Liver (tissue), 9 donors: ENCODE data around the gene PWWP2B. TPM values are rescaled to one million over a fixed set of nuclear protein-coding genes. Genes with fewer than 3 reads are reported as not detected.
A peak's percentile ranks its signal among the peaks of the same experiment; 100 is the strongest.

Experiments
- DNase-seq: peaks from one replicate; pipeline ENCODE4 v3.0.0-alpha.2; 2017; ENCODE audit warnings: low spot score
- H3K27ac ChIP-seq, 2 donors: one replicate each; pipeline ENCODE4 v1.7.0; 2013; ENCODE audit warnings: inconsistent platforms in 2 of 2, low read length in 2 of 2, control low read depth in 1 of 2, low read depth in 1 of 2, mild to moderate bottlenecking in 1 of 2
- H3K27me3 ChIP-seq, 4 donors: one replicate each; pipeline versions ENCODE4 v1.6.1 to v1.7.0; 2013; ENCODE audit warnings: low read length in 3 of 4, inconsistent platforms in 1 of 4, mild to moderate bottlenecking in 1 of 4, moderate library complexity in 1 of 4; ENCODE audit not compliant: control insufficient read depth in 4 of 4, insufficient read depth in 4 of 4
- H3K36me3 ChIP-seq, 4 donors: one replicate each; pipeline versions ENCODE4 v1.6.1 to v1.7.0; 2013; ENCODE audit warnings: low read length in 3 of 4, mild to moderate bottlenecking in 3 of 4, low read depth in 1 of 4, moderate library complexity in 1 of 4; ENCODE audit not compliant: control insufficient read depth in 4 of 4, insufficient read depth in 3 of 4
- H3K4me1 ChIP-seq, 4 donors: one replicate each; pipeline versions ENCODE4 v1.6.1 to v1.7.0; 2013; ENCODE audit warnings: low read length in 3 of 4, mild to moderate bottlenecking in 3 of 4, moderate library complexity in 1 of 4; ENCODE audit not compliant: control insufficient read depth in 4 of 4, insufficient read depth in 4 of 4
- H3K4me3 ChIP-seq, 3 donors: one replicate each; pipeline versions ENCODE4 v1.6.1 to v1.7.0; 2013; ENCODE audit warnings: low read length in 3 of 3, control low read depth in 1 of 3, low read depth in 1 of 3, mild to moderate bottlenecking in 1 of 3
- H3K9ac ChIP-seq, 2 donors: one replicate each; pipeline ENCODE4 v1.7.0; 2013; ENCODE audit warnings: low read length in 2 of 2, mild to moderate bottlenecking in 2 of 2, moderate library complexity in 2 of 2, control low read depth in 1 of 2, low read depth in 1 of 2
- H3K9me3 ChIP-seq, 4 donors: one replicate each; pipeline versions ENCODE4 v1.6.1 to v1.7.0; 2013; ENCODE audit warnings: low read length in 3 of 4; ENCODE audit not compliant: control insufficient read depth in 4 of 4
- ATF3 ChIP-seq: IDR thresholded peaks from 2 replicates; pipeline ENCODE4 v1.6.1; 2016; ENCODE audit warnings: antibody characterized with exemption
- CTCF ChIP-seq: fragments of 150-350 bp; IDR thresholded peaks from 2 replicates; pipeline ENCODE4 v1.5.1; 2017; ENCODE audit warnings: improper control_type of control experiment, low read depth, low read length; ENCODE audit not compliant: missing input control
- FOXA1 ChIP-seq: IDR thresholded peaks from 2 replicates; pipeline ENCODE4 v1.6.1; 2016; ENCODE audit warnings: antibody characterized with exemption
- FOXA2 ChIP-seq: IDR thresholded peaks from 2 replicates; pipeline ENCODE4 v1.6.1; 2016; ENCODE audit warnings: antibody characterized with exemption
- GABPA ChIP-seq, 2 donors: IDR thresholded peaks in 1 of 2; conservative IDR thresholded peaks in 1 of 2; 2 replicates each; pipeline ENCODE4 v1.6.1; 2016; ENCODE audit warnings: antibody characterized with exemption in 2 of 2, mild to moderate bottlenecking in 1 of 2, moderate library complexity in 1 of 2
- HNF4A ChIP-seq, 2 donors: conservative IDR thresholded peaks; 2 replicates each; pipeline ENCODE4 v1.6.1; 2016; ENCODE audit warnings: antibody characterized with exemption in 2 of 2, mild to moderate bottlenecking in 2 of 2
- JUND ChIP-seq, 2 donors: IDR thresholded peaks; 2 replicates each; pipeline ENCODE4 v1.6.1; 2016; ENCODE audit warnings: antibody characterized with exemption in 2 of 2
- NR2F2 ChIP-seq: IDR thresholded peaks from 2 replicates; pipeline ENCODE4 v1.6.1; 2016; ENCODE audit warnings: antibody characterized with exemption
- RAD21 ChIP-seq, 2 donors: IDR thresholded peaks; 2 replicates each; pipeline ENCODE4 v1.6.1; 2016; ENCODE audit warnings: antibody characterized with exemption in 2 of 2, mild to moderate bottlenecking in 2 of 2
- RXRA ChIP-seq, 2 donors: IDR thresholded peaks; 2 replicates each; pipeline ENCODE4 v1.6.1; 2017 to 2018; ENCODE audit warnings: antibody characterized with exemption in 2 of 2, mild to moderate bottlenecking in 1 of 2
- SP1 ChIP-seq: IDR thresholded peaks from 2 replicates; pipeline ENCODE4 v1.6.1; 2018; ENCODE audit warnings: antibody characterized with exemption, mild to moderate bottlenecking
- TAF1 ChIP-seq: conservative IDR thresholded peaks from 2 replicates; pipeline ENCODE4 v1.6.1; 2016; ENCODE audit warnings: antibody characterized with exemption, mild to moderate bottlenecking
- YY1 ChIP-seq: IDR thresholded peaks from 2 replicates; pipeline ENCODE4 v1.6.1; 2016; ENCODE audit warnings: antibody characterized with exemption, mild to moderate bottlenecking
- WGBS: extraction: QIAGEN DNeasy Blood & Tissue Kit; methylation state at CpG from one replicate; pipeline ENCODE4 v1.1.7; 2013; 5-methylcytosine and 5-hydroxymethylcytosine counted together
- polyA plus RNA-seq, 2 donors: library from polyadenylated mRNA; stranded (reverse) in 1 of 2; unstranded in 1 of 2; fragments of 200-250 nt in 1 of 2; fragments of >200 nt in 1 of 2; fragmentation: Nextera tagmentation in 1 of 2; extraction: Ambion mirVana in 1 of 2; gene quantifications; one replicate each; pipeline versions ENCODE4 v1.2.1 to v1.2.3, GENCODE V29; 2013 to 2015
- total RNA-seq, 2 donors: library from RNA; depleted of rRNA; stranded (reverse); fragments of >200 nt; gene quantifications; one replicate each; pipeline ENCODE4 v1.2.3, GENCODE V29; 2014
- TF ChIP-seq, protein P1 (sequence below): IDR thresholded peaks from 2 replicates; pipeline ENCODE4 v1.6.1; 2016; ENCODE audit warnings: antibody characterized with exemption, mild to moderate bottlenecking
- TF ChIP-seq, protein P2 (sequence below): IDR thresholded peaks from 2 replicates; pipeline ENCODE4 v1.6.1; 2016; ENCODE audit warnings: antibody characterized with exemption
- donor health status: healthy.
- donor health status: healthy.
- donor health status: healthy.
- donor health status: healthy.
- donor health status: healthy.

Gene PWWP2B
- total and polyA plus RNA-seq, 4 donors, result 0.75 to 4.2 (median 3.6) TPM

- no peak overlapping the region for H3K9ac ChIP-seq
- no peak overlapping the region for H3K4me3 ChIP-seq
- 82% methylated on average over 12 of the region's 12 CpGs for WGBS
- H3K9me3 ChIP-seq, result no peaks in the 10 kb centered on the region
- no peak for DNase-seq
- H3K4me1 ChIP-seq, result peaks cover 5 to 18% (median 10%) of the 10 kb centered on the region in 4 donors
- H3K27ac ChIP-seq, result peak overlapping the region; percentile 82 to 85
- TF ChIP-seq CTCF, result no peak
- H3K36me3 ChIP-seq, result no peaks in the 10 kb centered on the region
- no peaks in the 10 kb centered on the region for H3K27me3 ChIP-seq
Measured at GRCh38 chr10:132394936-132395703, 1.9 kb upstream of the PWWP2B start.

DNA sequence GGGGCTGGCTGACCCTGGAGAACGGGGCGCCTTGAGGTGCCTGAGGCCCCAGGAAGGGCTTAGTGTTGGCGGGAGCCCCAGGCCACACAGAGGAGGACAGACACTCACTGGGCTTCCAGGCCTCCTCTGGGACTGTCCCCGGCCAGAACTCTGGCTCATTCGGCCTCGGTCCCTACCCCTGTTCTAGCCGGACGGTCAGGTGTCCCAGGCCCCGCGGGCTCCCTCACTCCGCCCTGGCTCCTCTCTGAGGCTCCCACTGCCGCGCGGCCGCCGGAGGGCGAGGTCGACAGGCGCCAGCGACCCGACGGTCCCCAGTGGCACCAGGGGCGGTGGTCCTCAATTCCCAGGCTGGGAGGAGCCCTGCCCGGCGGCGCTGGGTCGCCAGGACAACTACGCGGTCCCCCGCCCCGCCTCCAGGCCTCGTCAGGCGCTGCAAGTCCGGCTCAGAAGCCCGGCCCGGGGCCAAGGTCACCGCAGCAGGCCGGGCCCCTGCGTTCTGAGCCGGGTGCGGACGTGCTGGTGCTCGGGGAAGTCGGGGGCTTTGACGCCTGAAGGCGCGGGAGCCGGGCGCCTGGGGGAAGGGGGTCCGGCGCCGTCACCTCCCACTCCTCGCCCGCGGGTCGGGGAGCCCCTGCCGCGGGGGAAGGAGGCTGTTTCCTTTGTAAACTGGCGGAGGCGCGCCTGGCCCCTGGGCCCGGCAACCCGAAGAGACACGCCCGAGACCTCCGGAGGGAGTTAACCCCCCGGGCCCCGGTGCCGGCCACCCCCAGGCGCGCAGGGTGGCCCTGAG, 1.1 kb upstream of the PWWP2B start:
- Histone ChIP-seq H3K4me3 (peak overlapping the region; percentile 9 to 84 (median 11)), H3K9me3 (no peaks in the 10 kb centered on the region), H3K9ac (peak overlapping the region in 1 of 2 donors; percentile 50), H3K27ac (peak overlapping the region; percentile 82 to 85), H3K27me3 (no peaks in the 10 kb centered on the region), H3K36me3 (no peaks in the 10 kb centered on the region), H3K4me1 (peaks cover 5 to 25% (median 10%) of the 10 kb centered on the region in 4 donors)
- DNase-seq, result peak; percentile 69
- 6% methylated on average over 71 of the region's 71 CpGs for WGBS
- TF ChIP-seq ATF3 (no peak), YY1 (no peak), NR2F2 (no peak), RXRA (IDR thresholded peaks at IDR 0.05) (no peak), TAF1 (no peak), SP1 (peak; percentile 49), JUND (IDR thresholded peaks at IDR 0.05) (no peak), HNF4A (conservative IDR thresholded peaks at IDR 0.05) (peak in 1 of 2 donors; percentile 34), FOXA1 (no peak), FOXA2 (no peak), RAD21 (IDR thresholded peaks at IDR 0.05) (no peak), GABPA (IDR thresholded peaks at IDR 0.05 in 1 of 2, conservative IDR thresholded peaks at IDR 0.05 in 1 of 2) (no peak)

- H3K27me3 ChIP-seq, result no peaks in the 10 kb centered on the region
- peaks cover 5 to 25% (median 10%) of the 10 kb centered on the region in 4 donors for H3K4me1 ChIP-seq
- peak overlapping the region in 1 of 3 donors; percentile 84 for H3K4me3 ChIP-seq
- peak; percentile 36 for TF ChIP-seq CTCF
- TF ChIP-seq FOXA1, result no peak
- TF ChIP-seq, protein P1, sequence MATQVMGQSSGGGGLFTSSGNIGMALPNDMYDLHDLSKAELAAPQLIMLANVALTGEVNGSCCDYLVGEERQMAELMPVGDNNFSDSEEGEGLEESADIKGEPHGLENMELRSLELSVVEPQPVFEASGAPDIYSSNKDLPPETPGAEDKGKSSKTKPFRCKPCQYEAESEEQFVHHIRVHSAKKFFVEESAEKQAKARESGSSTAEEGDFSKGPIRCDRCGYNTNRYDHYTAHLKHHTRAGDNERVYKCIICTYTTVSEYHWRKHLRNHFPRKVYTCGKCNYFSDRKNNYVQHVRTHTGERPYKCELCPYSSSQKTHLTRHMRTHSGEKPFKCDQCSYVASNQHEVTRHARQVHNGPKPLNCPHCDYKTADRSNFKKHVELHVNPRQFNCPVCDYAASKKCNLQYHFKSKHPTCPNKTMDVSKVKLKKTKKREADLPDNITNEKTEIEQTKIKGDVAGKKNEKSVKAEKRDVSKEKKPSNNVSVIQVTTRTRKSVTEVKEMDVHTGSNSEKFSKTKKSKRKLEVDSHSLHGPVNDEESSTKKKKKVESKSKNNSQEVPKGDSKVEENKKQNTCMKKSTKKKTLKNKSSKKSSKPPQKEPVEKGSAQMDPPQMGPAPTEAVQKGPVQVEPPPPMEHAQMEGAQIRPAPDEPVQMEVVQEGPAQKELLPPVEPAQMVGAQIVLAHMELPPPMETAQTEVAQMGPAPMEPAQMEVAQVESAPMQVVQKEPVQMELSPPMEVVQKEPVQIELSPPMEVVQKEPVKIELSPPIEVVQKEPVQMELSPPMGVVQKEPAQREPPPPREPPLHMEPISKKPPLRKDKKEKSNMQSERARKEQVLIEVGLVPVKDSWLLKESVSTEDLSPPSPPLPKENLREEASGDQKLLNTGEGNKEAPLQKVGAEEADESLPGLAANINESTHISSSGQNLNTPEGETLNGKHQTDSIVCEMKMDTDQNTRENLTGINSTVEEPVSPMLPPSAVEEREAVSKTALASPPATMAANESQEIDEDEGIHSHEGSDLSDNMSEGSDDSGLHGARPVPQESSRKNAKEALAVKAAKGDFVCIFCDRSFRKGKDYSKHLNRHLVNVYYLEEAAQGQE, result no peak
- TF ChIP-seq, protein P2, sequence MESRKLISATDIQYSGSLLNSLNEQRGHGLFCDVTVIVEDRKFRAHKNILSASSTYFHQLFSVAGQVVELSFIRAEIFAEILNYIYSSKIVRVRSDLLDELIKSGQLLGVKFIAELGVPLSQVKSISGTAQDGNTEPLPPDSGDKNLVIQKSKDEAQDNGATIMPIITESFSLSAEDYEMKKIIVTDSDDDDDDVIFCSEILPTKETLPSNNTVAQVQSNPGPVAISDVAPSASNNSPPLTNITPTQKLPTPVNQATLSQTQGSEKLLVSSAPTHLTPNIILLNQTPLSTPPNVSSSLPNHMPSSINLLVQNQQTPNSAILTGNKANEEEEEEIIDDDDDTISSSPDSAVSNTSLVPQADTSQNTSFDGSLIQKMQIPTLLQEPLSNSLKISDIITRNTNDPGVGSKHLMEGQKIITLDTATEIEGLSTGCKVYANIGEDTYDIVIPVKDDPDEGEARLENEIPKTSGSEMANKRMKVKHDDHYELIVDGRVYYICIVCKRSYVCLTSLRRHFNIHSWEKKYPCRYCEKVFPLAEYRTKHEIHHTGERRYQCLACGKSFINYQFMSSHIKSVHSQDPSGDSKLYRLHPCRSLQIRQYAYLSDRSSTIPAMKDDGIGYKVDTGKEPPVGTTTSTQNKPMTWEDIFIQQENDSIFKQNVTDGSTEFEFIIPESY, result no peak
- no peak for TF ChIP-seq RAD21 (IDR thresholded peaks at IDR 0.05)
- TF ChIP-seq NR2F2, result no peak
- WGBS, result under 1% methylated on average over 80 of the region's 80 CpGs
- no peaks in the 10 kb centered on the region for H3K36me3 ChIP-seq
- no peak for DNase-seq
- no peaks in the 10 kb centered on the region for H3K9me3 ChIP-seq
- H3K27ac ChIP-seq, result peak overlapping the region; percentile 82 to 85
- peak overlapping the region in 1 of 2 donors; percentile 50 for H3K9ac ChIP-seq
Measured at GRCh38 chr10:132396494-132397035, 435 bp upstream of the PWWP2B start.
